ENCODE results near the gene PNMA6E.

- no peak for TF ChIP-seq CTCF (IDR thresholded peaks at IDR 0.05; ENCODE audit: low read depth, low read length, poor library complexity, severe bottlenecking)
- TF ChIP-seq EZH2phosphoT487 (IDR thresholded peaks at IDR 0.05; ENCODE audit: borderline replicate concordance, low read length), result no peak
Measured at GRCh38 chrX:153394612-153395011, 6.5 kb downstream of the PNMA6E start.
